ENCODE measurements around the gene JAG2.

The JAG2 gene

GRCh38 chr14:105153739-105154475 is 14.7 kb downstream of the JAG2 start:
- Histone ChIP-seq H3K9me3 (ENCODE audit: control insufficient read depth, insufficient read depth, low read length) (no peaks in the 10 kb centered on the region), H3K27me3 (ENCODE audit: control insufficient read depth, insufficient read depth, low read length) (no peaks in the 10 kb centered on the region), H3K4me1 (ENCODE audit: control insufficient read depth, insufficient read depth, low read length) (no peaks in the 10 kb centered on the region; the same call in 1 of the 2 replicates), H3K9ac (ENCODE audit: low read depth, low read length) (no peak overlapping the region), H3K27ac (ENCODE audit: low read depth, low read length) (no peak overlapping the region), H3K4me3 (ENCODE audit: low read depth, low read length) (no peak overlapping the region), H3K36me3 (ENCODE audit: control insufficient read depth, insufficient read depth, low read length) (no peaks in the 10 kb centered on the region)

- H3K4me3 ChIP-seq (ENCODE audit: low read depth, low read length) = no peak overlapping the region
- H3K9me3 ChIP-seq (ENCODE audit: control insufficient read depth, insufficient read depth, low read length) = no peaks in the 10 kb centered on the region
- H3K36me3 ChIP-seq (ENCODE audit: control insufficient read depth, insufficient read depth, low read length) = no peaks in the 10 kb centered on the region
- no peaks in the 10 kb centered on the region for H3K27me3 ChIP-seq (ENCODE audit: control insufficient read depth, insufficient read depth, low read length)
- H3K9ac ChIP-seq (ENCODE audit: low read depth, low read length) = no peak overlapping the region
- H3K27ac ChIP-seq (ENCODE audit: low read depth, low read length) = no peak overlapping the region
- H3K4me1 ChIP-seq (ENCODE audit: control insufficient read depth, insufficient read depth, low read length) = no peaks in the 10 kb centered on the region; the same call in 1 of the 2 replicates
These were observed 15.2 kb downstream of the JAG2 start for GRCh38 chr14:105153331-105153731.

- Histone ChIP-seq H3K27me3 (ENCODE audit: control insufficient read depth, insufficient read depth, low read length) (no peaks in the 10 kb centered on the region), H3K27ac (ENCODE audit: low read depth, low read length) (no peak overlapping the region), H3K9me3 (ENCODE audit: control insufficient read depth, insufficient read depth, low read length) (no peaks in the 10 kb centered on the region), H3K4me3 (ENCODE audit: low read depth, low read length) (no peak overlapping the region), H3K36me3 (ENCODE audit: control insufficient read depth, insufficient read depth, low read length) (no peaks in the 10 kb centered on the region), H3K9ac (ENCODE audit: low read depth, low read length) (no peak overlapping the region), H3K4me1 (ENCODE audit: control insufficient read depth, insufficient read depth, low read length) (no peaks in the 10 kb centered on the region; the same call in 1 of the 2 replicates)
These were observed 15.8 kb downstream of the JAG2 start for GRCh38 chr14:105152794-105153241.

DNA sequence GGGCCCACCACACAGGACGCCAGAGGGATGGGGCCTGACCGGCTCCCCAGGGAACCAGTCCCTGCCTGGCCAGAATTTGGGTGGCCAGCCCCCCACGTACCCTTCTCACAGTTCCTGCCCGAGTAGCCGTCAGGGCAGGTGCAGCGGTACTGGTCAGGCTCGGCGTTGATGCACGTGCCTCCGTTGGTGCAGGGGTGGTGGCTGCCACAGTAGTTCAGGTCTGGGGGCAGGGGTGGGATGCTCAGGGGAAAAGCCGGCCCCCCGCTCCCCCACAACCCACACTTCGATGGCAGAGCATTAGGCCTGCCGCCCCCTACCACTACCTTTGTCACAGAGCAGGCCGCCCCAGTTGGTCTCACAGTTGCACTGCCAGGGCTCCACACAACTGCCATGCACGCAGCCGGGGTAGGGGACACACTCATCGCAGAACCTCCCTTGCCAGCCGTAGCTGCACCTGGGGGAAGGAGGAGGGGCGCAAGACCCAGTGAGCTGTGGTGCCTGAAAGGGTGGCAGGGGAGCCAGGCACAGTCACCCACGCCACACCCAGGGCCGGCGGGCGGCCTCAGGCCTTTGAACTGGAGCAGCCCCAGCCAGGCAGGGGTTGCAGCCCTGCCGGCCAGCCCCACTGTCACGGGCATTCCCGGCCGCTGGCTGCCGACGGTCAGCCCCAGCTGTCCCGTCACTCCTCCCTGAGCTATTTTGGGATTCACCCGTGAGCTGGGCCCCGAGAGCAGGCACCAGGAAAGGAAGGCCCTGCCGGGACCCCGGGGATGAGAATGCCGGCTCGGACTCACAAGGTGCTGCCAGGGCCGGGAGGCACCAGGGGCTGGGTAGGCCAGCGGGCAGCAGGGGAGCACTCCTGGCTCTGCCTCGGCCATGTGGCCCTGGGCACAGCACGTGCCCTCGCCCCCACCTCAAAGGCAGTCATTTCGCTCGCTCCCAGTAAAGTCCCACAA is 16.5 kb downstream of the JAG2 start:
- Histone ChIP-seq H3K36me3 (ENCODE audit: control insufficient read depth, insufficient read depth, low read length) (no peaks in the 10 kb centered on the region), H3K9me3 (ENCODE audit: control insufficient read depth, insufficient read depth, low read length) (no peaks in the 10 kb centered on the region), H3K27ac (ENCODE audit: low read depth, low read length) (no peak overlapping the region), H3K9ac (ENCODE audit: low read depth, low read length) (no peak overlapping the region), H3K4me1 (ENCODE audit: control insufficient read depth, insufficient read depth, low read length) (no peaks in the 10 kb centered on the region; the same call in 1 of the 2 replicates), H3K4me3 (ENCODE audit: low read depth, low read length) (no peak overlapping the region), H3K27me3 (ENCODE audit: control insufficient read depth, insufficient read depth, low read length) (no peaks in the 10 kb centered on the region)

- Histone ChIP-seq H3K36me3 (ENCODE audit: control insufficient read depth, insufficient read depth, low read length) (no peaks in the 10 kb centered on the region), H3K4me1 (ENCODE audit: control insufficient read depth, insufficient read depth, low read length) (no peaks in the 10 kb centered on the region; the same call in 1 of the 2 replicates), H3K27me3 (ENCODE audit: control insufficient read depth, insufficient read depth, low read length) (no peaks in the 10 kb centered on the region), H3K27ac (ENCODE audit: low read depth, low read length) (no peak overlapping the region), H3K4me3 (ENCODE audit: low read depth, low read length) (no peak overlapping the region), H3K9ac (ENCODE audit: low read depth, low read length) (no peak overlapping the region), H3K9me3 (ENCODE audit: control insufficient read depth, insufficient read depth, low read length) (no peaks in the 10 kb centered on the region)
These were observed 17.3 kb downstream of the JAG2 start for GRCh38 chr14:105151084-105151837.

GRCh38 chr14:105150368-105151083 is 18.1 kb downstream of the JAG2 start:
- no peak overlapping the region for H3K9ac ChIP-seq (ENCODE audit: low read depth, low read length)
- no peaks in the 10 kb centered on the region for H3K9me3 ChIP-seq (ENCODE audit: control insufficient read depth, insufficient read depth, low read length)
- H3K27ac ChIP-seq (ENCODE audit: low read depth, low read length) = no peak overlapping the region
- no peaks in the 10 kb centered on the region for H3K4me1 ChIP-seq (ENCODE audit: control insufficient read depth, insufficient read depth, low read length)
- H3K27me3 ChIP-seq (ENCODE audit: control insufficient read depth, insufficient read depth, low read length) = no peaks in the 10 kb centered on the region
- no peaks in the 10 kb centered on the region for H3K36me3 ChIP-seq (ENCODE audit: control insufficient read depth, insufficient read depth, low read length)
- no peak overlapping the region for H3K4me3 ChIP-seq (ENCODE audit: low read depth, low read length)

GRCh38 chr14:105150026-105150367 is 18.6 kb downstream of the JAG2 start:
- H3K4me1 ChIP-seq (ENCODE audit: control insufficient read depth, insufficient read depth, low read length) = no peaks in the 10 kb centered on the region
- H3K27ac ChIP-seq (ENCODE audit: low read depth, low read length) = no peak overlapping the region
- no peaks in the 10 kb centered on the region for H3K36me3 ChIP-seq (ENCODE audit: control insufficient read depth, insufficient read depth, low read length)
- H3K9me3 ChIP-seq (ENCODE audit: control insufficient read depth, insufficient read depth, low read length) = no peaks in the 10 kb centered on the region
- H3K9ac ChIP-seq (ENCODE audit: low read depth, low read length) = no peak overlapping the region
- H3K27me3 ChIP-seq (ENCODE audit: control insufficient read depth, insufficient read depth, low read length) = no peaks in the 10 kb centered on the region
- H3K4me3 ChIP-seq (ENCODE audit: low read depth, low read length) = no peak overlapping the region

DNA sequence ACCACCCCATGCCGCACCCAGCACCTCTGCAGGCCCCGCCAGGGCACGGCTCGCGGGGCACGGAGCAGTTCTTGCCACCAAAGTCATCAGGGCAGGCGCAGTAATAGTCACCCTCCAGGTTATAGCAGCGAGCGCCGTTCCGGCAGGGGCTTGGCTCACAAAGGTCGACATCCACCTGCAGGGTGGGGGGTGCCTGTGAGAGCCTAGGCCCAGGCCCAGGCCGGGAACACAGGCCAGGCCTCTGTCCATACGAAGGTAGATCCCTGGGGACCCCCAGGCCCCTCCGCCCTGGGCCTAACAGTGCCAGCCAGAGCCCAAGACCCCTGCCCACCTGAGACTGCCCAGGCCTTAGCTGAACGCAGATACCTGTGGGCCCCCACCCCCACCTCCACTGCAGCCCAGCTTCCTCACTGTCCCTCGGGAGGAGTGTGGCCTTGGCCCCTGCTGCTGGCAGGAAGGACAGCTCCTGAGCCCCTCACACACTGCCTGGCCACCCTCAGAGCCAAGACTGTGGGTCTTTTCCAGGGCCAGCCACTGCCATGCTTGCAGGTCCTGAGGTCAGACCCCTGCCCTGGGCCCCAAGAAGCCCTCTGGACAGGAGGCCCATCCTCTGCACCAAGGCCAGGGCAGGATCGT is 19.3 kb downstream of the JAG2 start:
- Histone ChIP-seq H3K4me3 (ENCODE audit: low read depth, low read length) (no peak overlapping the region), H3K27me3 (ENCODE audit: control insufficient read depth, insufficient read depth, low read length) (no peaks in the 10 kb centered on the region), H3K36me3 (ENCODE audit: control insufficient read depth, insufficient read depth, low read length) (no peaks in the 10 kb centered on the region), H3K9me3 (ENCODE audit: control insufficient read depth, insufficient read depth, low read length) (no peaks in the 10 kb centered on the region), H3K27ac (ENCODE audit: low read depth, low read length) (no peak overlapping the region), H3K4me1 (ENCODE audit: control insufficient read depth, insufficient read depth, low read length) (no peaks in the 10 kb centered on the region), H3K9ac (ENCODE audit: low read depth, low read length) (no peak overlapping the region)

DNA sequence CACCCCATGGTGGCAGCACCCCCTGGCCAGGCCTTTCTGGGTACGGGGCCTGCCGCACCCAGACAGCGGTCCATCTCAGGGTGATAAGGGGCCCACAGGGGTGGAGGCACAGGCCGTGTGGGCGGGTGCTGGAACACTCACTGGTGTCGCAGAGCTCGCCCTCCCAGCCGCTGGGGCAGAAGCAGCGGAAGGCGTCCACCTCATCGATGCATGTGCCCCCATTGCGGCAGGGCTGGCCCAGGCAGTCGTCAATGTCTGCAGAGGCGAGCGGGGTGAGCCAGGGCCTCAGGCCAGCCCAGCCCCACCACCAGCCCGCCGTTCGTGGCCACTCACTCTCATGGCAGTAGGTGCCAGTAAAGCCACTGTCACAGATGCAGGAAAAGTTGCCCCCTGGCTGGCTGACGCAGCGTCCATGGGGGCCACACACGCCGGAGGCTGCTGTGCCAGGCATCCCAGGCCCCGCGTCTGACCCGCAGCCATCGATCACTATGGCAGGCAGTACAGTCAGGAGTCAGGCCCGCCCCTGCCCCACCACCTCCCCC is 19.9 kb downstream of the JAG2 start:
- no peaks in the 10 kb centered on the region for H3K36me3 ChIP-seq (ENCODE audit: control insufficient read depth, insufficient read depth, low read length)
- no peaks in the 10 kb centered on the region for H3K4me1 ChIP-seq (ENCODE audit: control insufficient read depth, insufficient read depth, low read length)
- no peak overlapping the region for H3K27ac ChIP-seq (ENCODE audit: low read depth, low read length)
- no peak overlapping the region for H3K4me3 ChIP-seq (ENCODE audit: low read depth, low read length)
- no peaks in the 10 kb centered on the region for H3K27me3 ChIP-seq (ENCODE audit: control insufficient read depth, insufficient read depth, low read length)
- no peaks in the 10 kb centered on the region for H3K9me3 ChIP-seq (ENCODE audit: control insufficient read depth, insufficient read depth, low read length)
- H3K9ac ChIP-seq (ENCODE audit: low read depth, low read length) = no peak overlapping the region
